H1 (cell line): ENCODE measurements around the gene ZNF385C. TPM values are rescaled to one million over a fixed set of nuclear protein-coding genes. Genes with fewer than 3 reads are reported as not detected.

ENCODE experiments used
- CREB1 ChIP-seq: IDR thresholded peaks from 2 replicates; pipeline ENCODE4 v1.6.1; 2012; ENCODE audit warnings: inconsistent platforms
- FOSL1 ChIP-seq: IDR thresholded peaks from 2 replicates; pipeline ENCODE4 v1.6.1; 2011; ENCODE audit warnings: mild to moderate bottlenecking, low read depth, low read length, moderate library complexity; ENCODE audit not compliant: insufficient read depth
- KDM4A ChIP-seq: IDR thresholded peaks from one replicate; pipeline ENCODE4 v1.7.1; 2012; ENCODE audit warnings: low read depth, mild to moderate bottlenecking, moderate library complexity, low read length, inconsistent platforms; ENCODE audit not compliant: severe bottlenecking
- NANOG ChIP-seq: IDR thresholded peaks from 2 replicates; pipeline ENCODE4 v1.6.1; 2011; ENCODE audit warnings: low read length, low read depth, mild to moderate bottlenecking, inconsistent platforms; ENCODE audit not compliant: insufficient read depth, poor library complexity, severe bottlenecking
- RFX5 ChIP-seq: IDR thresholded peaks from 2 replicates; pipeline ENCODE4 v1.6.1; 2011; ENCODE audit warnings: low read depth, low read length, improper control_type of control experiment, borderline replicate concordance
- TAF1 ChIP-seq: IDR thresholded peaks from 2 replicates; pipeline ENCODE4 v1.6.1; 2011; ENCODE audit warnings: mild to moderate bottlenecking, low read depth, low read length
- TBP ChIP-seq: IDR thresholded peaks from 2 replicates; pipeline ENCODE4 v1.6.1; 2011; ENCODE audit warnings: low read depth, low read length, improper control_type of control experiment
- polyA plus RNA-seq, 7 experiments: library from polyadenylated mRNA; depleted of rRNA in 3 of 7; stranded (reverse) in 5 of 7; unstranded in 2 of 7; fragments of >200 nt in 5 of 7; fragments of 200-250 nt in 2 of 7; gene quantifications; 1 replicate in 5 of 7; 2 replicates in 1 of 7; 4 replicates in 1 of 7; pipeline versions ENCODE4 v1.2.1 to v1.2.3, GENCODE V29; 2011 to 2013; ENCODE audit warnings: missing spikeins in 2 of 7, mixed read lengths in 2 of 7
- total RNA-seq: library from RNA; stranded (reverse); fragmentation: NEBNext Ultra II Directional; extraction: Animal tissue kit (Norgen Biotek cat#: 25700); gene quantifications from 2 replicates; pipeline ENCODE4 v1.2.1, GENCODE V29; 2021

The ZNF385C gene
- total and polyA plus RNA-seq, 2 of the 8 experiments (the other 6 are each of a cell fraction or from before 2014, with no cell fraction given), result 3.9 to 6.1 TPM

DNA sequence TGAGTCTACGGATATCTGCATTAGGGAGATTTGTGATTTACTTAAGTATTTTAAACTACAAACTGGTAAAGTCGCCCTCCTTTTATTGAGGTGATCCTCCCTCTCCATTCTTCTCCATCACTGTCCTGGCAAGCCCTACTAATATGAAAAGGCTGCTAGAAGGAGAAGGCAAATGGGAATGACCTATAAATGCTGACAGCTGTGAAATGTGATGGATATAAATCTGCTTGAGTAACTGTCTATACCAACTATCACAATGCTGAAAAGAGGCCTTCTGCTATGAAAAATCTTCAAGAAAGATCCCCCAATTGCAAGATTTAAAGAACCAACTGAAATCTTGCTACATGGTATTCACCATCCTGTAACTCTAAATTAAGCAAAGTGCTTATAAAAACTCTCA is 96.5 kb downstream of the ZNF385C start (continued):
- TF ChIP-seq FOSL1 (no peak), KDM4A (no peak), CREB1 (no peak), NANOG (no peak), RFX5 (no peak), TBP (no peak), TAF1 (no peak)
